GM19025 (cell line): ENCODE measurements around the gene DISP2.

Source experiments
- ATAC-seq: cut with Tn5 transposase; IDR thresholded peaks from one replicate; pipeline ENCODE4 v1.9.1; 2021; ENCODE audit warnings: mild to moderate bottlenecking, low read depth, moderate library complexity; ENCODE audit not compliant: unreplicated experiment

The DISP2 gene

DNA sequence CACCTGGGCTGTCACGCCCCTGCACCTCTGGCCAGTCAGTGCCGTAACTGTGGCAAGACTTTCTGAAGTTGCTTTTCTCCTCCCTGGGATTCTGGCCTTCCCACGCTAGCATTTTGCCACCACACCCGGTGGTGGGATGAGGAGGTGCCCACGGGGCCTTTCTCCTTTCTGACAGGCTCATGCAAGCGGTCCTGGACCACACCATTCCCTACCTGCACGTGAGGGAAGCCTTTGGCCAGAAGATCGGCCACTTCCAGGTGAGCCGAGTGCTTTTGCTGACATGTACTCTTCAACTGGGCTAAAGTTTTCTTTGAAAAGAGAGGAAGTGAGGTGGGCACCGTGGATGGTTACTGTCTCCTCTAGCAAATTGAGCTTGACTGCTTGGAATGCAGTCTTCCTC lies 57.2 kb downstream of the DISP2 start:
- no peak for ATAC-seq

DNA sequence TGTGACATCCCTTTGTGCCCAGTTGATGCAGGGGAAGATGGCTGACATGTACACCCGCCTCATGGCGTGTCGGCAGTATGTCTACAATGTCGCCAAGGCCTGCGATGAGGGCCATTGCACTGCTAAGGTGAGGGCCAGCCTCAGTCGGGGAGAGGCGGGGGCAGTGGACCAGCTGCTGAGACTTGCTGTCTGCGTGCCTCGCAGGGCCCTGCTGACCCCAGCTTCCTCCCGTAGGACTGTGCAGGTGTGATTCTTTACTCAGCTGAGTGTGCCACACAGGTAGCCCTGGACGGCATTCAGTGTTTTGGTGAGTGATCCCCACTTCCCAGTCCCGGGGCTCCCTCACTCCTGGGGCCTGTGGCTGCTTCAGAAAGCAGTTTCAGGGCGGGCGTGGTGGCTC lies 58.0 kb downstream of the DISP2 start:
- ATAC-seq = no peak

DNA sequence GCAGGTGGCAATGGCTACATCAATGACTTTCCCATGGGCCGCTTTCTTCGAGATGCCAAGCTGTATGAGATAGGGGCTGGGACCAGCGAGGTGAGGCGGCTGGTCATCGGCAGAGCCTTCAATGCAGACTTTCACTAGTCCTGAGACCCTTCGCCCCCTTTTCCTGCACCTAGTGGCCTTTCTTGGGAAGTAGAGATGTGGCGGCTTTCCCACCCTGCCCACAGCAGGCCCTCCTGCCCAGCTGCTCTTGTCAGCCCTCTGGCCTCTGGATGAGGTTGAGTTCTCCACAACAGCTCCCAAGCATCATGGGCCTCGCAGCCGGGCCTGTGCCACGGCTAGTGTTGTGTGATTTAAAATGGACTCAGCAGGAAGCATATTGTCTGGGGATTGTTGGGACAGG lies 60.1 kb downstream of the DISP2 start:
- ATAC-seq = no peak

DNA sequence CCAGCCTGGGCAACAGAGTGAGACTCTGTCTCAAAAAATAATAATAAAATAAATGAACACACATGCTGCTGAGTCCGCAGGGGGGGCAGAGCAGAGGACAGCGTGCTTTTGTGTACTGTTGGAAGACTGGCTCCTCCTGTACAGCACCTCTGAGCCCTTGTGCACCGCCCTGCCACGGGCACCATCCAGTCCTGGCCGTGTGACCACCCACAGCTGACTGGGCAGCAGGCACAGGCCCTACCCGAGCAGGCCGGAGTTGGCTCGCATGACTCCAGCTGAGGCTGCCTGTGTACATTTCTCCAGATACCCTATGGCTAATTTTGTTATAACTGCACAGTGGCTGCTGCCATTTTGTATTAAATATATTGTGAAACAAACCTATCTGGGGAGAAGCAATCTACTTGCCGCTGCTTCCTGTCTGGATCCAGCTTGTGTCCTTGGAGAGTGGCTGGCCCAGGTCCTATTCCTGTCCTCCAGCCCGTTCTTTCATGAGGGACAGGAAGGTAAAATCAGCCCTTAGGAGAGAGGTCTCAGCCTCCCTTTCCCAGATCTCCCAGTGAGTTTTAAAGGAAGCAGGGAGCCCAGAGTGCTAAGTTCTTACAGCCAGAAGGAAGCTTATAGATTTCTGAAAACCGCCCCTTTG lies 62.2 kb downstream of the DISP2 start:
- ATAC-seq = no peak

DNA sequence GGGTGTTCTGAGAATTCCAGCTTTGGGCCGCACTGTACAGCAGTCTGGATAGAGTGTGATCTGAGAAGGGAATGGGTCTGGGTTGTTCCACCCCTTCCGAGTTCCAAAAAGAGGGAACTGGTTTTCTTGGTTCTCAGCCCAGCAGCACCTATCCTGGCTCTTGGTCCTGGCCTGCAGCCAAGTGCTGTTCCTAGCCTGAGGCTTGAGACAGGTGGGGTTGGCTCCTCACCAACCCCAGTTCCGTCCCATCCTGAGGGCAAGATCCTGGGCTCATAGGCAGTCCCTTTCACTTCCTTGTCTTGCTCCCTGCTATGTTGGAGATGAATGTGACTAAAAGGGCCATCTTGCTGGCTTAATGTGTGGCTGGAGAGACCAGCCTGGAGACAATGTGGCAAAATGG lies 62.8 kb downstream of the DISP2 start:
- no peak for ATAC-seq

DNA sequence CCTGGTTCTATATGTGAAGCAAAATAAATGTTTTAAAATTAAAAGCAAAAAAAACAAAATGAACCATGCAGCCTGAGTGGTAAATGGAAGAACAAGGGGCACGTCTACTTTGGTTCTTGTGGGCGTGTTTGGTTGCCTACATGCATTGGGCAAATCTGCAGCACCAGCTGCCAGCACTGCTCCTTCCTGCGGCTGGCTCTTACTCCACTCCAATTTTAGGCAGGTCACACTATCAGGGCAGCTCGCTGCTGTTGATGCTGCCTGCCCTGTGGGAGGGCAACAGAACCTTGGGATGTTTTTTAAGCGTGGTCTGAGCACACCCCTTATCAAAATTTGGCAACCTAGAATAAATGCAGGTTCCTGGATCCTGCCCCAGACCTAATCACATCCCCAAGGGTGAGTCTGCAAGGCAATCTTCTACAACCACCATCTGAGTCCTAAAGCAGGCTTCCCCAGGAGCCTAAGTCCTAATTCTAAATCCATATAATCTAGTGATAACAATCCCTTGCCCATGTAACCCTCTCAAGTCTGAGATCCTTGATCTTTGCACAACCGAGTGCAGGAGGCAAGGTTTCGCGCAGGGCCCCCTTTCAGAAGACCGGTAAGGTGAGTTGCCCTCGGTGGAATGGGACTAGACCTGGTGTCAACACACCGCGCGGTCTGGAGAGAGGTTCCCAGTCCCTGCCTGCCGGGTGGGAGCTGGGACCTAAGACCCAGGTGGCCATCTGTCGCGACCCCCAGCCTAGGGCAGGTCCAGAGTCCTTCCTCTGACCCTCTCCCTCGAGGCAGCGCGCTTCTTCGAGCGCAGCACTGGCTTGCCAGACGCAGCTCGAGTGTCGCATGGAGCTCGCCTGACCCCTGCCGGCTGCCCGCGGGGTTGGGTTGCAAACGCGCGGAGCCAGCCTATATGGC lies 63.5 kb downstream of the DISP2 start:
- ATAC-seq = no peak

DNA sequence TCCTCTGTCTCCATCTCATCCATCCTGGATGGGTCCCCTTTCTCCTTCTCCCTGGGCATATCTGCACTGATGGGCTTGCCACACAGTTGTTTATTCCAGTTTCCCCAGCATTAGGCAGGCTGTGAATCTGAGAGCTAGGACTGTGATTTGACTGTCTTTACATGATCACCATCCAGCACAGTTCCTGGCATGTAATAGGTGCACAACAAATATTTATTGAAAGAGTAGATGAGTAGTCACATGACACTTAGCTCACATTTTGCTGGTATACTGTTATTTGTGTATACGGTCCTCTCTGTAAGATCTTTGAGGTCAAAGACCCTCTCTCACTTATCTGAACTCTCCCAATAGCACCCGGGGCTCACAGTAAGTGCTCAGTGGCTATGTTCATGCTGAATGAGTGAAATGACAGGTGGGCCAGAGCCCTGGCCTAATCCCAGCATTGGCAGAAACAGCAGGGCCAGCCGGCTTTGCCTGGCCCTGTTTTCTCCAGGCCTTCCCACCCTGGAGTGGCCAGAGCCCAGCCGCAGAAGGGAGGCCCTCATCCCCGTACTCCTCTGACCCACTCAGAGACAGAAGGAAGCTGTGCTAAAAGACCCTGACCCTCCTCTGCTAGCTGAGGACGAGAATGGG lies 66.6 kb downstream of the DISP2 start:
- ATAC-seq = no peak

DNA sequence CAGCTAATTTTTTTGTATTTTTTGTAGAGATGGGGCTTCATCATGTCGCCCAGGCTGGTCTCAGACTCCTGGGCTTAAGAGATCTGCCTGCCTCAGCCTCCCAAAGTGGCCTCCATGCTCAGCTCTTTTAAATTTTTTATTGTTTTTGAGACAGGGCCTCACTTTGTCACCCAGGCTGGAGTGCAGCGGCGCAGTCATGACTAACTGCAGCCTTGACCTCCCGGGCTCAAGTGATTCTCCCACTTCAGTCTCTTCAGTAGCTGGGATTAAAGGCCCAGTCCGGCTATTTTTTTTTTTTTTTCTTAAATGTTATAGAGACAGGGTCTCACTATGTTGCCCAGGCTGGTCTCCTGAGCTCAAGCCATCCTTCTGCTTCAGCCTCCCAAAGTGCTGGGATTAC lies 67.7 kb downstream of the DISP2 start:
- no peak for ATAC-seq

DNA sequence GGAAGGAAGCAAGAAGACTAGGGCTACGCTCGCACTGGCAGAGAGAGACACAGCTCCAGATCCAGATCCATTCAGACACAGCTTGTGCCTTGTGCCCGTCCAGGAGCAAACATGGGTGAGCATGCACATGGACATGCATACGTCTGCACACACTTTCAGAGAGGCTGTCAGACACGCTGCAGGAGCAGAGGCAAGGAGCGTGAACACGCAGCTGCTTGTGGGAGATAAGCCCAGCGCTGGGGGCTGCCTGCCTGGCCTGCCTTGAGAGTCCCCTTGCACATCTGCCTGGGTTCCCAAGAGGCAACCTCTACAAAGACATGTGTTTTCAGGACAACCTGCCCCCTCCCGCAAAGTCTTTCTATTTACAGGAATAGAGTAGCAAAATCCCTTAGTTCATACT lies 69.2 kb downstream of the DISP2 start:
- ATAC-seq = no peak

DNA sequence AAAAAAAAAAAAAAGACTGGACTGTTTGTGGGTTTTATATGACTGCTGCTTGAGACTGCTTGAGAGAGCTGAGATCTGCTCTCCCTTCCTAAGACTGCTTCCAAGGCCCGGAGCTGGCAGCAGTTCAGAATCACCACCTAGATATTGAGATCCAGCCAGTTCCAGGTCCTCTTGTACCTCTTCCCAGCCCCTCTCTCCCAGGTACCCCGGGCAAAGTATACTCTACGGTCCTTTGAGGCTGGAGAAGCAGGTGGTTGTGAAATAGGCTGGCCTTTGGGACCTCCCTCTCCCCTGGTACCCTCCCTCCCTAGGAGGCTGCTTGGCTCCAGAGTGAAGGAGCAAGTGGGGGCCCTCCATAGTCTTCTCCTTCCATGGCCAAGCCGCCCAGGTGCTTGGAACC lies 70.2 kb downstream of the DISP2 start:
- no peak for ATAC-seq
